ACC112 (cell line): ENCODE measurements around the gene RPL4.

Source experiments
- H2AFZ ChIP-seq: fragments of 200-600 bp; sonication (generic); one replicate; pipeline ENCODE4 v1.6.0; 2017; ENCODE audit warnings: antibody characterized with exemption, low read length; ENCODE audit not compliant: unreplicated experiment
- H3K27ac ChIP-seq: fragments of 200-600 bp; sonication (generic); 2 replicates; pipeline ENCODE4 v1.5.1; 2014; ENCODE audit warnings: low read depth, mild to moderate bottlenecking, antibody characterized with exemption, low read length, moderate library complexity
- H3K27me3 ChIP-seq: fragments of 200-600 bp; sonication (generic); 2 replicates; pipeline ENCODE4 v1.6.1; 2014; ENCODE audit warnings: mild to moderate bottlenecking, antibody characterized with exemption, low read length, moderate library complexity, mixed read lengths; ENCODE audit not compliant: insufficient read depth
- H3K36me3 ChIP-seq: fragments of 200-600 bp; sonication (generic); 2 replicates; pipeline ENCODE4 v1.6.1; 2016; ENCODE audit warnings: mild to moderate bottlenecking, antibody characterized with exemption, low read length, moderate library complexity, mixed read lengths; ENCODE audit not compliant: insufficient read depth
- H3K4me1 ChIP-seq: fragments of 200-600 bp; sonication (generic); one replicate; pipeline ENCODE4 v1.6.1; 2016; ENCODE audit warnings: low read length, mixed read lengths; ENCODE audit not compliant: insufficient read depth, unreplicated experiment, control insufficient read depth
- H3K4me3 ChIP-seq: fragments of 200-600 bp; sonication (generic); 2 replicates; pipeline ENCODE4 v1.5.1; 2014; ENCODE audit warnings: mild to moderate bottlenecking, low read depth, low read length
- H3K79me2 ChIP-seq: fragments of 200-600 bp; sonication (generic); one replicate; pipeline ENCODE4 v1.6.0; 2016; ENCODE audit warnings: low read length; ENCODE audit not compliant: control insufficient read depth, unreplicated experiment, insufficient read depth

Gene RPL4

DNA sequence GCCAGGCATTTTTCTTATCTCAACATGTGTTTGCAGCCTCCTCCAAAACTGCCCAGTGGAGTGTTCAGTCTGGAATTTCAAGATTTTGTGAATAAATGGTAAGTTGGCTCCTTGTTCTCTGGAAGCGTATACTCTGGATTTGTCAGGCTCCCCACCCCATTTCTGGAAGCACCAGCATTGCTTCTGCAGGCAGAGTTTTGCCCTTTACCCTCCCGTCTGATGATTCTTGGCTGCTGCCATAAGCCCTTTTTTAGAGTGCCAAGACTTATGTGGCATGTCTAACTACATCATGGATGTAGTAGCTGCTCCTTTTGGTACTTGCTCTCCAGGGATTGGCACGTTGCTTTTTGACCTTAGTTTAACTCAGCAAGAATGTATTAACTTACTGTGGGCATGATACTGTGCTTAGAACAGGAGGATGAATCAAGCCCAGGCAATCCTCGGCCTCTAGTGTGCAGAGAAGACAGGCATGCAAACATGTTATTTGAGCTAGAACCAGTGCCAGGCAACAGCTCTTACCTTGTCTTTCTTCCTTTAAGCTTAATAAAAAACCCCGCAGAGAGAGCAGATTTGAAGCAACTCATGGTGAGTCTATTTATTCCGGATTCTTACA, 15.4 kb downstream of the RPL4 start:
- Histone ChIP-seq H2AFZ (no peak overlapping the region), H3K27me3 (no peaks in the 10 kb centered on the region), H3K79me2 (no peaks in the 10 kb centered on the region), H3K36me3 (peaks cover 23% of the 10 kb centered on the region), H3K4me3 (no peak overlapping the region), H3K4me1 (no peaks in the 10 kb centered on the region), H3K27ac (no peak overlapping the region)

DNA sequence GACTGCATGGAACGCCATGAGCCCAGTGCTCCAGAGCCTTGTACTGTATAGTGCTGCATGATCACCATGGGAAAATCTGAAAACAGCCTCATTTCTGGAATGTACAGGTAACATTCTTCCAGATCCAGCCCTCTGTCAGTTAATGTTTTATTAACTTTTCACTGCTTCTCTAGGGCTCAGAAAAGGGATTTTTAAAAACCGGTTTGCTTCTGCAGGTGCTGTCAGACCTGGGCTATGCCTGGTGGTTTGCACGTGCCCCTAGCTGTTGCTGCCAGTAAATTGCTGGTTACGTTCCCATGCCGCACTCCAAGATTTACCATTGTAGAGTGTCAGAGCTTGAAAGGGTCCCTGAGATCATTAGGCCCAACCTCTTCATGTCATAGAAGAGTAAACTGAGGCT, 16.1 kb downstream of the RPL4 start:
- Histone ChIP-seq H3K4me1 (no peaks in the 10 kb centered on the region), H3K36me3 (peaks cover 23% of the 10 kb centered on the region), H3K4me3 (no peak overlapping the region), H2AFZ (no peak overlapping the region), H3K27ac (no peak overlapping the region), H3K27me3 (no peaks in the 10 kb centered on the region), H3K79me2 (no peaks in the 10 kb centered on the region)

DNA sequence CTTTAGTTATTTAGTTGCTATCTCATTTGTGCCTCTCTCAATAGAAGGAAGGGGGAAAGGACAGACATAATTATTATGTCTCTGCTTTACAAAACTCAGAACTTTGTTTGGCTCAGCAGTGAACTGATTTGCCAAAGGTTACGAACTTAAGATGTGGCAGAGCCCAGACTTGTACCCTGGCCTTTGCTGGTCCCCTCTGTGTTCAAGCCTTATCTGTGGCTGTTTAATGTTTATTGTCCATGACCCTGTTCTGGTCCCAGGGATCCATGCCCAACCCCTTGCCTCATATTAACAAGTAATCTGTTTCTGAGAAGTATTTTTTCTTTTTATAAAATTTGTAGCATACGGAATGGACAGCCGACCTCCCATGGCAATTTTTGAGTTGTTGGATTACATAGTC, 17.8 kb downstream of the RPL4 start:
- Histone ChIP-seq H2AFZ (no peak overlapping the region), H3K79me2 (no peaks in the 10 kb centered on the region), H3K4me3 (no peak overlapping the region), H3K27ac (no peak overlapping the region), H3K4me1 (no peaks in the 10 kb centered on the region), H3K27me3 (no peaks in the 10 kb centered on the region), H3K36me3 (peaks cover 23% of the 10 kb centered on the region)

DNA sequence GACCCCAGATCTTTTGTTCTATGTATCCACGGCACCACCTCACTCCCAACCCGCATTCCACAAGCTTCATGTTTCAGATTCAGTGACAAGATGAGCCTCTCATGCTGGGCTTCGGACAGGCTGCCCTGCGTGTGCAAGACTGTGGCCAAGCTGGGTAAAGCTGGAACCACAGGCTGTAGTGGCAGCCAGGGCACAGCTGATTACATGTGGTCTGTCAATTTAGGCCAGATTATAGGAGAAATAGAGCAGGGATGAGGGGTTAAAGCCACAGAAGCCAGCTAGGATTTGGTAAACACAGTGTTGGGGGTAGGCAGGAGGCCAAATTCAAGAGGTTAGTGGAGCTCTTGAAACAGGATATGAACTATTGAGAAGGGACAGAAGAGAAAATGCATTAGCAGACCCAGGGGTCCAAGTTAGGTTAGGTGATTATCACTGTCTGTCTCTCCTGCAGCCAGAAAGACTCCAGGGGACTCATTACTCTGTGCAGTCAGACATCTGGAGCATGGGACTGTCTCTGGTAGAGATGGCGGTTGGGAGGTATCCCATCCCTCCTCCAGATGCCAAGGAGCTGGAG, 20.0 kb downstream of the RPL4 start:
- H3K4me3 ChIP-seq: no peak overlapping the region

DNA sequence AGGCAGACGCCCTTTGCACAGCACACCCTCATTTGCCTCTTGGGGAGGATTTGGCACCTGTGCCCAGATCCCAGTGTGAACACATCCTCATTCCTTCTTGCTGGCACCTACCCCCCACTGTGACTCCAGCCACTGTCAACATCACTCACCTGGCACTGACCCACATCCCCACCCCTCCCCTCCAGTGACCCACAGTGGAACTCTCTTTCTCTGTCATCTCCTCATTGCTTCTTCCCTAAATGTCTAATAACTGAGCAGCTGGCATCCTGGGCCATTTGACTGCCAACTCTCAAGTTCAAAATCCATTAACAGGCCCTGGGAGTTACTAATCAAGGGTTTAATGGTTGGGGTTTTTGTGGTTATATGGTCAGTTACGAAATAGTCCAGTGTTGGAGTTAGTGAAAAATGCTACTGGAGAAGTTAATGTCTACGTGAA, 21.5 kb downstream of the RPL4 start:
- Histone ChIP-seq H2AFZ (no peak overlapping the region), H3K79me2 (no peaks in the 10 kb centered on the region), H3K4me1 (no peaks in the 10 kb centered on the region), H3K36me3 (peaks cover 12% of the 10 kb centered on the region; the same call in 1 of the 2 replicates), H3K4me3 (no peak overlapping the region), H3K27me3 (no peaks in the 10 kb centered on the region), H3K27ac (no peak overlapping the region)

More for the DNA sequence above, 20.0 kb downstream of the RPL4 start:
- Histone ChIP-seq H3K79me2 (no peaks in the 10 kb centered on the region), H3K36me3 (peaks cover 19% of the 10 kb centered on the region; the same call in 1 of the 2 replicates), H3K4me1 (no peaks in the 10 kb centered on the region), H3K27me3 (no peaks in the 10 kb centered on the region), H2AFZ (no peak overlapping the region), H3K27ac (no peak overlapping the region)

DNA sequence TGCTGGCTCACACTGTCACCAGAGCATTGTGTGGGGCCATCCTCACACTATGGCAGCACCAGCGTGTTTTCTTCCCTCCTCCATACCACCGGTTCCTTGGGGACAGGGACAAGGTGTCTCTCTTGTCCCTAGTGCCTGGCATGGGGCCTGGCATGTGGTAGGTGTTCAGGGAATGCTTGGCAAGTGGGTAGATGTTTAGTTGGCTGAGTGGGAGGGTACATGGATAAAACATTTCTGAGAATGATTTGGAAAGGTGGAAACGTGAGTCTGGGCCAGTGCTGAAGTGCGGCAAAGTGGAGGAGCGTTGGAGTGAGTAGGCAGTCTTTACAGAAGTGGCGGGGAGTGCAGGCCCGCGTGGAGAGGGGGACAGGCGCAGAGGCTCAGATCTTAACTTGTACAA, 22.1 kb downstream of the RPL4 start:
- Histone ChIP-seq H3K79me2 (peaks cover 3% of the 10 kb centered on the region), H3K27ac (no peak overlapping the region), H3K4me3 (no peak overlapping the region), H2AFZ (no peak overlapping the region), H3K4me1 (no peaks in the 10 kb centered on the region), H3K27me3 (no peaks in the 10 kb centered on the region), H3K36me3 (peaks cover 12% of the 10 kb centered on the region; the same call in 1 of the 2 replicates)

DNA sequence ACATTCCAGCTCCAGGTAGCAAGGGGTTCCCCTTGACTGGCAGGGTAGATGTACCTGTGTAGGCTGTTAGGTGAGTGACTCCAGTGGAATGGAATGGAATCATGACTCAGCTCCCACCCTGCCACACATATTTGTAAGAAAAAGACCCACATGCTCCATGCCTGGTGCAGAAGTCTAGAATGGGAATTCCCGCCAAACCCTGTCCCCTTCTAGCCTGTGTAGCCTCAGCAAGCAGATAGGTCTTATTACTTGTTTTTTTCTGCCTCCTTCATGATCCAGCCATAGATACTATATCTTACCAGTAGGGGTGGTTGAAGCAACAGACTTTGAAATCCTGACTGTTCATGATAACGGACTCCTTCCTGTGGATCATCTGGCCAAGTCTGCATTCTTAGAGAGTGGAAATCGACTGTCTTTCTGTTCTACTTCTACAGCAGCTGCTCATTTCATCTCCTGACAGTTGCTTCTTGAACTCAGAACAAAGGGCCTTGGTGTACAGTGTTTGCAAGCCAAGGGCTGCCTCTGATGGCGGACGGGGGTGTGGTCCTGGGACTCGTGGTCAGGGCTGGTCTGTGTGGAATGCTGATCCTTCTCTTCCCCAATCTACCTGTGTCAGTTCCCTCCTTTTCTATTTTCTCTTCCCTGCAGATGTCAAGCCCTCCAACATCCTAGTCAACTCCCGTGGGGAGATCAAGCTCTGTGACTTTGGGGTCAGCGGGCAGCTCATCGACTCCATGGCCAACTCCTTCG, 23.4 kb downstream of the RPL4 start:
- Histone ChIP-seq H3K79me2 (peaks cover 6% of the 10 kb centered on the region), H2AFZ (no peak overlapping the region), H3K27ac (no peak overlapping the region), H3K4me1 (no peaks in the 10 kb centered on the region), H3K4me3 (no peak overlapping the region), H3K36me3 (peaks cover 11% of the 10 kb centered on the region; the same call in 1 of the 2 replicates), H3K27me3 (no peaks in the 10 kb centered on the region)

DNA sequence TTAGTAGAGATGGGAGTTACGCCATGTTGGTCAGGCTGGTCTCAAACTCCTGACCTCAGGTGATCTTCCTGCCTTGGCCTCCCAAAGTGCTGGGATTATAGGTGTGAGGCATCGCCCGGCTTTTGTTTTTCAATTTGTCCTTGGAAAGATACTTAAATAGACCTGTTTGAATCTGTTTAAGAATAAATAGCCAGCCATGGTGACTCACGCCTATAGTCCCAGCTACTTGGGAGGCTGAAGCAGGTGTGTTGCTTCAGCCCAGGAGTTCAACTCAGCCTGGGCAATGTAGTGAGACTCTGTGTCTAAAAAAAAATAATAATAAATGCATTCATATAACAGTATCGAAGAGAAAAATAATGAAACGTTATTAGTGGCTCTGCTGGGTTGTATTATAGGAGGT, 24.4 kb downstream of the RPL4 start:
- no peaks in the 10 kb centered on the region for H3K27me3 ChIP-seq
- H2AFZ ChIP-seq: no peak overlapping the region
- H3K27ac ChIP-seq: no peak overlapping the region
- H3K36me3 ChIP-seq: peaks cover 9% of the 10 kb centered on the region; the same call in 1 of the 2 replicates
- H3K4me1 ChIP-seq: no peaks in the 10 kb centered on the region
- no peak overlapping the region for H3K4me3 ChIP-seq
- H3K79me2 ChIP-seq: peaks cover 9% of the 10 kb centered on the region

DNA sequence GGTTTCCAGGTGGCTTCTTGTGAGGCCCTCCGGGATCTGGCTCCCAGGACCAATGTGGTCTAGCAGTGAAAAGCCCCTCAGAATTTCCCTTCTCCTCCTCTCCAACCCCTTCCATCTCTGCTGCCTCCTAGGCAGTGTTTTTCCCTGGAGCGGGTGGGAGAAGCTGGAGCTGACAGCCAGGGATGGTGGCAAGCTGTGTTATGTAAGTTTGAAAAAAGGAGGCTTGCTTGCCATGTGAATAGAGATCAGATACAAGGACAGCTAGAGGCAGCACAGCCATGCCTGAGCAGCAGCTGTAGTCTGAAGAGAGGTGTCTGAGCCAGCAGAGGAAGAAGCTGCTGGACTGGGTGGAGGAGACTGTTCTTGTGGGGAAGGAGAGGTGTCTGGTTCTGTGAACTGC, 27.6 kb downstream of the RPL4 start:
- no peaks in the 10 kb centered on the region for H3K27me3 ChIP-seq
- H3K4me3 ChIP-seq: no peak overlapping the region
- H3K4me1 ChIP-seq: peaks cover 11% of the 10 kb centered on the region
- H3K79me2 ChIP-seq: peaks cover 9% of the 10 kb centered on the region
- no peak overlapping the region for H3K27ac ChIP-seq
- H2AFZ ChIP-seq: no peak overlapping the region
- peaks cover 1% of the 10 kb centered on the region; the same call in 1 of the 2 replicates for H3K36me3 ChIP-seq

DNA sequence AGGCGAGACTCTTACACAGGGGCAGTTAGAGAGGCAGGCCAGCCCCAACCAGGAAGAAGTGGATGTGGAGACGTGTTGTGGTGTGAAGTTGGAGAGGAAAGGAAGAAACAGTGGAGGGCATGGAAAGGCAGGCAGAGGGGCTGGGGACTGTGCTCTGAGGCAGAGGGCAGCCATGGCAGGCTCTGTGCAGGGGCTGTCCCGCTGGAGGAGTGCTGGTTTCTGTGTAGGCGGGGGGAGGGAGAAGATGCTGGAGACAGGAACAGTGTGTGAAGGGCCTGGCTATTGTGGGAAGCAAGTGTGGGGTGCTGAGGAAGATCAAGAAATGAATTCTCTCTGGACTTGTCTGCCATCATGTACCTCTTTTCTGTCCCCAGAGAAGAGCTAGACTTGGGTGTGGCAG, 28.1 kb downstream of the RPL4 start:
- Histone ChIP-seq H3K4me1 (peaks cover 11% of the 10 kb centered on the region), H3K4me3 (no peak overlapping the region), H3K79me2 (peaks cover 9% of the 10 kb centered on the region), H3K27ac (no peak overlapping the region), H3K36me3 (no peaks in the 10 kb centered on the region), H3K27me3 (no peaks in the 10 kb centered on the region), H2AFZ (no peak overlapping the region)

DNA sequence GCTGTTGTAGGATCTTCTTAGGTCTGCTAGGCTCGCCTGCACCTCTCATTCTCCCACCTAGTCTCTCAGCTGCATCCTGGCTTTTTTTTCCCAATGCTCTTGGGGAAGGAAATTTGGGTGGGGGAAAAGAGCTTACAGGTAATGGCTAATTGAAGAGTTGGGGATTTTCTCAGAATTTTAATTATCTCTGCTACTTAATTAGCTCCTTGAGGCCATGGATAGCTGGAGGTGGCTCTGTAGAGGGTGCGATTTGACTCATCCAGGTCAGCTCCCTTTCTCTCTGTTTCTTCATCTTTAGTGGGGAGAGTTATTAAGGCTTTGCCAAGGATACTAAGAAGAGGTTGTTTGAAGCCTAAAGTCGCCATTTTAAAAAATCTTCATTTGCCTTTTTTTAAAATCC, 29.7 kb downstream of the RPL4 start:
- no peaks in the 10 kb centered on the region for H3K36me3 ChIP-seq
- H3K4me3 ChIP-seq: no peak overlapping the region
- H3K27me3 ChIP-seq: no peaks in the 10 kb centered on the region
- no peak overlapping the region for H3K27ac ChIP-seq
- no peak overlapping the region for H2AFZ ChIP-seq
- H3K4me1 ChIP-seq: peaks cover 11% of the 10 kb centered on the region
- H3K79me2 ChIP-seq: peaks cover 9% of the 10 kb centered on the region
